AG04449 (cell line): ENCODE measurements around the gene GPR31.

Experiments used
- CTCF ChIA-PET: fragments of 350-600 bp; formaldehyde crosslinking; extraction: SDS; loops from one replicate; lab custom pipeline; 2021; ENCODE audit warnings: antibody characterized with exemption; lab: Yijun Ruan, JAX
- POLR2A ChIA-PET: fragments of 400-600, 350-600 bp; formaldehyde crosslinking; extraction: SDS; loops from one replicate; lab custom pipeline; 2020; ENCODE audit warnings: antibody characterized with exemption, inconsistent platforms; lab: Yijun Ruan, JAX
- DNase-seq: peaks from one replicate; pipeline ENCODE4 v3.0.0-alpha.2; 2010; ENCODE audit warnings: low read depth, low spot score
- H3K4me3 ChIP-seq: 2 replicates; pipeline ENCODE4 v1.5.1; 2011; ENCODE audit warnings: low read depth, mild to moderate bottlenecking, control low read depth, low read length
- TF ChIP-seq, protein P1 (sequence below): IDR thresholded peaks from one replicate; pipeline ENCODE4 v1.5.1; 2011; ENCODE audit warnings: mild to moderate bottlenecking, moderate library complexity, low read length, control low read depth, inconsistent platforms; ENCODE audit not compliant: insufficient read depth; ENCODE audit errors: missing control alignments

The GPR31 gene

DNA sequence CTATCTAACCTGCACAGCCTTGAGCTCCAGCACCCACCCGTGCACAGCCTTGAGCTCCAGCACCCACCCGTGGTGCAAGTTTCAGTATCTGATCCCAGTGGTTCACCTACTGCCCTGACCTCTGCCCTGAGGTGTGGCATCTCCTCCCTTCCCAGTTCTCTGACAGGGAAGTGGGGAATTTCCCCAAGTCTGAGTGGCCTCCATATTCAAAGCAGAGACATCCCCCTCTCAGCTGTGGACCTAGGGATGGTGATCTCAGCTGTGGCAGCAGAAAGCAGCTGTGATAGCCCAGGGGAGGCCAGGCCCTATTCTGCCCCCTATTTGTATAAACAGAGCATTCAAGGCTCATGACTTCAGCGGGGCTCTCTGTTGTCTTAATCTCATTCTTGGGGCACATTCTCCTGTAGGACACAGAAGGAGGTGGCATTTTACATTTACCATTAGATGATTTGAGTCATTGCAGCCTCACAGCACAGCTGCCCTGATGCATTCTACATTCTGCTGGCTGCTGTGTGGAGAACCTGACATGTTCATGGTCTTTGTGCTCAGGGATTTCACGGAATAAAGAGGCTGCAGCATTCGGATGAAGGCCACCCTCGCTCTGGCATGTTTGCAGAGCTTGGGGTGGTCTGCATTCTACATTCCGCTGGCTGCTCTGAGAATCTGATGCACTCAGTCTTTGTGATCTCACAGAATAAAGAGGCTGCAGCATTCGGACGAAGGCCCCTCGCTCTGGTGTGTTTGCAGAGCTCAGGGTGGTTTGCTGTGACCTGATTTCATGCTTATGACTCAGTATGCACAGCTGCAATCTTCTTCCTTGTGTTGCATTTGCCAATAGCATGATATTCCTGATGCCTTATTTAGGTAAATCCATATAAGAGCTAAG, 16.9 kb downstream of the GPR31 start:
- ChIA-PET CTCF (no interaction called here), POLR2A (no interaction called here)
- no peak for DNase-seq
- H3K4me3 ChIP-seq = no peak overlapping the region
- TF ChIP-seq, protein P1, sequence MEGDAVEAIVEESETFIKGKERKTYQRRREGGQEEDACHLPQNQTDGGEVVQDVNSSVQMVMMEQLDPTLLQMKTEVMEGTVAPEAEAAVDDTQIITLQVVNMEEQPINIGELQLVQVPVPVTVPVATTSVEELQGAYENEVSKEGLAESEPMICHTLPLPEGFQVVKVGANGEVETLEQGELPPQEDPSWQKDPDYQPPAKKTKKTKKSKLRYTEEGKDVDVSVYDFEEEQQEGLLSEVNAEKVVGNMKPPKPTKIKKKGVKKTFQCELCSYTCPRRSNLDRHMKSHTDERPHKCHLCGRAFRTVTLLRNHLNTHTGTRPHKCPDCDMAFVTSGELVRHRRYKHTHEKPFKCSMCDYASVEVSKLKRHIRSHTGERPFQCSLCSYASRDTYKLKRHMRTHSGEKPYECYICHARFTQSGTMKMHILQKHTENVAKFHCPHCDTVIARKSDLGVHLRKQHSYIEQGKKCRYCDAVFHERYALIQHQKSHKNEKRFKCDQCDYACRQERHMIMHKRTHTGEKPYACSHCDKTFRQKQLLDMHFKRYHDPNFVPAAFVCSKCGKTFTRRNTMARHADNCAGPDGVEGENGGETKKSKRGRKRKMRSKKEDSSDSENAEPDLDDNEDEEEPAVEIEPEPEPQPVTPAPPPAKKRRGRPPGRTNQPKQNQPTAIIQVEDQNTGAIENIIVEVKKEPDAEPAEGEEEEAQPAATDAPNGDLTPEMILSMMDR = no peak

DNA sequence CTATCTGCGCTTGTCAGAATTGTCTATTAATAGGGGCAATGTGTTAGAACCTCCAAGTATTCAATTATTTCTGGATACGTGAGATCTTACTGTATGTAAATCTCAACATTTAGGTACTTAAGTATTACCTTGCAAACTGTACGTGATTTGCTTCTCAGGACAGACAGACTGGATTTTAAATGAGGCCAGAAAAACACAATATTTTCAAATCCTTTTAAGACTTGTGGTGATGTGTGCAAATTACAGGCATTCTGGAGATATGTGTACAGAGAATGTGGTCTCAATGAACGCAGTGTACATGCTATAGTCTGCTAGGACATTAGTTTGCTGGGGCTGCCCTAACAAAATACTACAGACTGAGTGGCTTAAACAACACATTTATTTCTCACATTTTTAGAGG, 18.0 kb downstream of the GPR31 start:
- TF ChIP-seq, protein P1 = no peak
- ChIA-PET POLR2A (no interaction called here), CTCF (no interaction called here)
- DNase-seq = no peak
- no peak overlapping the region for H3K4me3 ChIP-seq

DNA sequence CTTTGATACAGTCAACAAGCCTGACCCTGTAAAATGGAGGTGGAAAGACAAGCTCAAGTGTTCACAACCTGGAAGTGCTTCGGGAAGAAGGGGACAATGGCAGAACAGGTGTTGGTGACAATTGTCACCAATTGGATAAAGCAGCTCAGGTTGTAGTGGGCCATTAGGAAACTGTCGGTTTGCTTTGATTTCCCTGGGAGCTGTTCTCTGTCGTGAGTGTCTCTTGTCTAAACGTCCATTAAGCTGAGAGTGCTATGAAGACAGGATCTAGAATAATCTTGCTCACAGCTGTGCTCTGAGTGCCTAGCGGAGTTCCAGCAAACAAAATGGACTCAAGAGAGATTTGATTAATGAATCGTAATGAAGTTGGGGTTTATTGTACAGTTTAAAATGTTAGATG, 19.9 kb downstream of the GPR31 start:
- H3K4me3 ChIP-seq = no peak overlapping the region
- ChIA-PET CTCF (no interaction called here), POLR2A (no interaction called here)
- TF ChIP-seq, protein P1 = no peak
- no peak for DNase-seq

DNA sequence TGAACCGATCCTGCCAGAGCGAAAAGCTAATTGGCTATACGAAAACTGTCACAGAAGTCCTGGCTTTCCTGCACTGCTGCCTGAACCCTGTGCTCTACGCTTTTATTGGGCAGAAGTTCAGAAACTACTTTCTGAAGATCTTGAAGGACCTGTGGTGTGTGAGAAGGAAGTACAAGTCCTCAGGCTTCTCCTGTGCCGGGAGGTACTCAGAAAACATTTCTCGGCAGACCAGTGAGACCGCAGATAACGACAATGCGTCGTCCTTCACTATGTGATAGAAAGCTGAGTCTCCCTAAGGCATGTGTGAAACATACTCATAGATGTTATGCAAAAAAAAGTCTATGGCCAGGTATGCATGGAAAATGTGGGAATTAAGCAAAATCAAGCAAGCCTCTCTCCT, 20.7 kb downstream of the GPR31 start:
- POLR2A ChIA-PET = no interaction called here
- TF ChIP-seq, protein P1 = no peak
- CTCF ChIA-PET = no interaction called here
- DNase-seq = no peak
- no peak overlapping the region for H3K4me3 ChIP-seq

DNA sequence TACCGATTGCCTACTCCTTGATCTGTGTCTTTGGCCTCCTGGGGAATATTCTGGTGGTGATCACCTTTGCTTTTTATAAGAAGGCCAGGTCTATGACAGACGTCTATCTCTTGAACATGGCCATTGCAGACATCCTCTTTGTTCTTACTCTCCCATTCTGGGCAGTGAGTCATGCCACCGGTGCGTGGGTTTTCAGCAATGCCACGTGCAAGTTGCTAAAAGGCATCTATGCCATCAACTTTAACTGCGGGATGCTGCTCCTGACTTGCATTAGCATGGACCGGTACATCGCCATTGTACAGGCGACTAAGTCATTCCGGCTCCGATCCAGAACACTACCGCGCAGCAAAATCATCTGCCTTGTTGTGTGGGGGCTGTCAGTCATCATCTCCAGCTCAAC, 21.4 kb downstream of the GPR31 start:
- H3K4me3 ChIP-seq = no peak overlapping the region
- CTCF ChIA-PET = no interaction called here
- POLR2A ChIA-PET = no interaction called here

More for the DNA sequence above, 21.4 kb downstream of the GPR31 start:
- DNase-seq = no peak
- TF ChIP-seq, protein P1 = no peak
